WTC11 (cell line): ENCODE measurements around the gene SMAD7. TPM values are rescaled to one million over a fixed set of nuclear protein-coding genes. Genes with fewer than 3 reads are reported as not detected.

Experiments used
- ATAC-seq: fragments of 200-7000 bp; cut with Tn5 transposase; 2 replicates; pipeline ENCODE4 v1.10.0; 2021; ENCODE audit warnings: mild to moderate bottlenecking, moderate library complexity
- CTCF ChIA-PET: fragments of 300-600 bp; sonication (Branson Sonifier 250); formaldehyde crosslinking; loops from one replicate; lab custom pipeline; 2021; ENCODE audit warnings: antibody characterized with exemption; lab: Charles Lee
- POLR2A ChIA-PET: fragments of 350-600 bp; sonication (Branson Sonifier 250); formaldehyde crosslinking; loops from one replicate; lab custom pipeline; 2021; ENCODE audit warnings: antibody characterized with exemption; lab: Charles Lee
- DNase-seq: peaks from one replicate; pipeline ENCODE4 v3.0.0; 2021; ENCODE audit warnings: low spot score
- H3K27ac Mint-ChIP-seq: 2 replicates; pipeline ENCODE4 v1.8.0; 2021; ENCODE audit warnings: mixed read lengths
- H3K27me3 Mint-ChIP-seq: 2 replicates; pipeline ENCODE4 v1.8.0; 2021; ENCODE audit warnings: low read depth, mild to moderate bottlenecking, moderate library complexity, mixed read lengths
- H3K36me3 Mint-ChIP-seq: 2 replicates; pipeline ENCODE4 v1.8.0; 2021; ENCODE audit warnings: mixed read lengths
- H3K4me1 Mint-ChIP-seq: 2 replicates; pipeline ENCODE4 v1.8.0; 2022; ENCODE audit warnings: mixed read lengths
- H3K4me3 Mint-ChIP-seq: 2 replicates; pipeline ENCODE4 v1.8.0; 2021; ENCODE audit warnings: mild to moderate bottlenecking, moderate library complexity, mixed read lengths
- H3K9me3 Mint-ChIP-seq: 2 replicates; pipeline ENCODE4 v1.8.0; 2021; ENCODE audit warnings: mixed read lengths
- AFF4 ChIP-seq: sonication (generic); formaldehyde crosslinking; IDR thresholded peaks from 2 replicates; pipeline ENCODE4 v1.8.1; 2023; ENCODE audit warnings: mild to moderate bottlenecking, missing genetic modification reagents, borderline replicate concordance
- CTCF ChIP-seq: fragments of 200-600 bp; IDR thresholded peaks from 2 replicates; pipeline ENCODE4 v1.8.0; 2022; ENCODE audit warnings: antibody characterized with exemption
- E2F1 ChIP-seq: sonication (generic); formaldehyde crosslinking; IDR thresholded peaks from 2 replicates; pipeline ENCODE4 v1.8.0; 2022; ENCODE audit warnings: mild to moderate bottlenecking, missing genetic modification reagents
- MAX ChIP-seq: sonication (generic); formaldehyde crosslinking; IDR thresholded peaks from 2 replicates; pipeline ENCODE4 v1.8.0; 2022; ENCODE audit warnings: mild to moderate bottlenecking, missing genetic modification reagents
- MLX ChIP-seq: sonication (generic); formaldehyde crosslinking; IDR thresholded peaks from 2 replicates; pipeline ENCODE4 v1.8.1; 2023; ENCODE audit warnings: mild to moderate bottlenecking, missing genetic modification reagents, moderate library complexity
- NFE2L1 ChIP-seq: sonication (generic); formaldehyde crosslinking; IDR thresholded peaks from 2 replicates; pipeline ENCODE4 v1.8.1; 2023; ENCODE audit warnings: missing genetic modification reagents
- NR3C1 ChIP-seq: sonication (generic); formaldehyde crosslinking; conservative IDR thresholded peaks from 2 replicates; pipeline ENCODE4 v1.8.1; 2023; ENCODE audit warnings: low read depth, mild to moderate bottlenecking, missing genetic modification reagents
- PRDM15 ChIP-seq: sonication (generic); formaldehyde crosslinking; IDR thresholded peaks from 2 replicates; pipeline ENCODE4 v1.8.0; 2022; ENCODE audit warnings: missing genetic modification reagents
- SP1 ChIP-seq: sonication (generic); formaldehyde crosslinking; conservative IDR thresholded peaks from 2 replicates; pipeline ENCODE4 v1.8.1; 2022; ENCODE audit warnings: missing genetic modification reagents
- ZBTB21 ChIP-seq: sonication (generic); formaldehyde crosslinking; IDR thresholded peaks from 2 replicates; pipeline ENCODE4 v1.8.1; 2023; ENCODE audit warnings: mild to moderate bottlenecking, missing genetic modification reagents, borderline replicate concordance
- ZBTB43 ChIP-seq: sonication (generic); formaldehyde crosslinking; IDR thresholded peaks from 2 replicates; pipeline ENCODE4 v1.8.1; 2023; ENCODE audit warnings: mild to moderate bottlenecking, missing genetic modification reagents
- ZNF512 ChIP-seq: sonication (generic); formaldehyde crosslinking; IDR thresholded peaks from 2 replicates; pipeline ENCODE4 v1.8.1; 2022; ENCODE audit warnings: missing genetic modification reagents, borderline replicate concordance
- ZSCAN18 ChIP-seq: fragments of 250-450 bp; sonication (Bioruptor Pico); IDR thresholded peaks from 2 replicates; pipeline ENCODE4 v2.1.2; 2022; ENCODE audit warnings: mild to moderate bottlenecking, moderate library complexity
- total RNA-seq: library from RNA; stranded (reverse); gene quantifications from 3 replicates; pipeline ENCODE4 v1.2.3, GENCODE V29; 2021

Gene SMAD7
- total RNA-seq, 1 experiment from 2014 or later: 44.7 TPM

- TF ChIP-seq CTCF (no peak), ZBTB43 (no peak), ZNF512 (CRISPR knock-in tag) (no peak), SP1 (CRISPR knock-in tag) (no peak), ZSCAN18 (CRISPR knock-in tag) (no peak), MAX (CRISPR knock-in tag) (no peak), ZBTB21 (CRISPR knock-in tag) (no peak), NFE2L1 (CRISPR knock-in tag) (no peak), MLX (no peak), AFF4 (CRISPR knock-in tag) (no peak), NR3C1 (no peak)
These were observed 15.4 kb downstream of the SMAD7 start (continued) for GRCh38 chr18:48935433-48935774.

- ATAC-seq (no peak), DNase-seq (no peak)
- Mint-ChIP-seq H3K27ac (peak overlapping the region; percentile 69), H3K27me3 (no peaks in the 10 kb centered on the region), H3K9me3 (no peaks in the 10 kb centered on the region), H3K4me3 (no peak overlapping the region; the same call in 1 of the 2 replicates), H3K4me1 (peaks cover 95% of the 10 kb centered on the region), H3K36me3 (peaks cover 10% of the 10 kb centered on the region; the same call in 1 of the 2 replicates)
- ChIA-PET POLR2A (no interaction called here), CTCF (no interaction called here)
- no peak for TF ChIP-seq E2F1 (CRISPR knock-in tag)
- TF ChIP-seq PRDM15 (CRISPR knock-in tag): no peak
These were observed 15.9 kb downstream of the SMAD7 start for GRCh38 chr18:48934723-48935432.
